HCT116 (cell line): Measurements from ENCODE around the gene EPHA2. TPM values are rescaled to one million over a fixed set of nuclear protein-coding genes. Genes with fewer than 3 reads are reported as not detected.

Experiments used
- ATAC-seq: fragments of 200-7000 bp; cut with Tn5 transposase; 2 replicates; pipeline ENCODE4 v1.9.1; 2020; ENCODE audit warnings: mild to moderate bottlenecking, moderate library complexity
- BruUV-seq: library from RNA; stranded (reverse); fragments of 400-500 nt; replicated peaks from 2 replicates; lab custom pipeline; 2021; lab: Mats Ljungman, UMichigan
- CTCF ChIA-PET: fragments of 300-600 bp; sonication (Branson Sonifier 250); formaldehyde crosslinking; loops from one replicate; lab custom pipeline; 2021; ENCODE audit warnings: antibody characterized with exemption; lab: Charles Lee
- POLR2A ChIA-PET: fragments of 300-600, 350-600 bp; sonication (Branson Sonifier 250); formaldehyde crosslinking; loops from one replicate; lab custom pipeline; 2021; ENCODE audit warnings: antibody characterized with exemption; lab: Charles Lee
- RAD21 ChIA-PET, 2 experiments: fragments of 300-600 bp; sonication (Branson Sonifier 250); formaldehyde crosslinking; loops; one replicate each; lab custom pipeline; 2023; ENCODE audit warnings: low total read pairs in 2 of 2; ENCODE audit not compliant: uncharacterized antibody in 2 of 2, unreplicated experiment in 2 of 2, low non-redundant PET in 1 of 2; lab: Charles Lee
- DNase-seq: peaks from one replicate; pipeline ENCODE4 v3.0.0-alpha.2; 2010; ENCODE audit warnings: low read depth, low spot score
- H2AFZ ChIP-seq: fragments of 200-600 bp; shearing (Covaris generic), sonication (generic); 2 replicates; pipeline ENCODE4 v1.6.1; 2017; ENCODE audit warnings: low read depth, mixed run types, mixed read lengths, antibody characterized with exemption, low read length; ENCODE audit not compliant: poor library complexity, severe bottlenecking
- H3K27ac ChIP-seq: 2 replicates; pipeline ENCODE4 v1.5.1; 2012; ENCODE audit warnings: low read depth, low read length
- H3K27me3 ChIP-seq: fragments of 200-600 bp; sonication (generic); 2 replicates; pipeline ENCODE4 v1.6.1; 2016; ENCODE audit warnings: mixed run types, low read length, mixed read lengths; ENCODE audit not compliant: insufficient read depth
- H3K36me3 ChIP-seq, 2 experiments: fragments of 200-500 bp in 1 of 2; fragments of 200-600 bp in 1 of 2; sonication (Bioruptor generic) in 1 of 2; sonication (generic) in 1 of 2; 2 replicates each; pipeline versions ENCODE4 v1.5.1 to v1.6.1; 2014 to 2016; ENCODE audit warnings: low read length in 2 of 2, inconsistent platforms in 1 of 2, mixed read lengths in 1 of 2, mixed run types in 1 of 2; ENCODE audit not compliant: insufficient read depth in 2 of 2, control insufficient read depth in 1 of 2
- H3K4me1 ChIP-seq, 2 experiments: fragments of 200-600 bp in 1 of 2; sonication (generic) in 1 of 2; 2 replicates each; pipeline versions ENCODE4 v1.5.1 to v1.6.1; 2012 to 2017; ENCODE audit warnings: low read length in 2 of 2, inconsistent platforms in 1 of 2, mild to moderate bottlenecking in 1 of 2, mixed read lengths in 1 of 2, mixed run types in 1 of 2, moderate library complexity in 1 of 2; ENCODE audit not compliant: insufficient read depth in 2 of 2, control insufficient read depth in 1 of 2
- H3K4me2 ChIP-seq: fragments of 200-600 bp; sonication (generic); 2 replicates; pipeline ENCODE4 v1.6.1; 2017; ENCODE audit warnings: mixed run types, low read length, mixed read lengths
- H3K4me3 ChIP-seq, 2 experiments: fragments of 200-600 bp in 1 of 2; sonication (generic) in 1 of 2; replicated peaks in 1 of 2; 2 replicates each; pipeline ENCODE4 v1.5.1; 2011 to 2016; ENCODE audit warnings: low read length in 2 of 2, control low read depth in 1 of 2, low read depth in 1 of 2, mild to moderate bottlenecking in 1 of 2, mixed read lengths in 1 of 2, mixed run types in 1 of 2
- H3K79me2 ChIP-seq: fragments of 200-600 bp; sonication (generic); 2 replicates; pipeline ENCODE4 v1.6.1; 2017; ENCODE audit warnings: mild to moderate bottlenecking, mixed run types, low read length, moderate library complexity, mixed read lengths; ENCODE audit not compliant: insufficient read depth
- H3K9ac ChIP-seq: fragments of 200-600 bp; sonication (generic); 2 replicates; pipeline ENCODE4 v1.6.1; 2016; ENCODE audit warnings: low read length, mixed read lengths
- H3K9me2 ChIP-seq: fragments of 200-600 bp; sonication (generic), shearing (Covaris generic); 2 replicates; pipeline ENCODE4 v1.6.1; 2017; ENCODE audit warnings: mixed run types, mild to moderate bottlenecking, moderate library complexity; ENCODE audit not compliant: insufficient read depth
- H3K9me3 ChIP-seq, 2 experiments: fragments of 200-500 bp in 1 of 2; fragments of 200-600 bp in 1 of 2; sonication (Bioruptor generic) in 1 of 2; sonication (generic) in 1 of 2; 2 replicates each; pipeline ENCODE4 v1.6.1; 2014 to 2017; ENCODE audit warnings: low read length in 2 of 2, mixed read lengths in 2 of 2, inconsistent platforms in 1 of 2, low read depth in 1 of 2, mild to moderate bottlenecking in 1 of 2, mixed run types in 1 of 2, moderate library complexity in 1 of 2; ENCODE audit not compliant: control insufficient read depth in 1 of 2, insufficient read depth in 1 of 2
- H4K20me1 ChIP-seq: fragments of 200-600 bp; sonication (generic), shearing (Covaris generic); 2 replicates; pipeline ENCODE4 v1.6.1; 2017; ENCODE audit warnings: mixed run types, mild to moderate bottlenecking, moderate library complexity; ENCODE audit not compliant: insufficient read depth
- CBX3 ChIP-seq: IDR thresholded peaks from 2 replicates; pipeline ENCODE4 v1.6.1; 2012; ENCODE audit warnings: low read depth
- EZH2 ChIP-seq: fragments of 200-600 bp; sonication (generic); IDR thresholded peaks from 2 replicates; pipeline ENCODE4 v1.6.1; 2017; ENCODE audit warnings: antibody characterized with exemption, mixed run types
- SRF ChIP-seq: IDR thresholded peaks from 2 replicates; pipeline ENCODE4 v1.6.1; 2012; ENCODE audit warnings: low read depth
- ZBTB33 ChIP-seq: IDR thresholded peaks from 2 replicates; pipeline ENCODE4 v1.6.1; 2011; ENCODE audit warnings: mild to moderate bottlenecking, low read length, moderate library complexity; ENCODE audit not compliant: insufficient replicate concordance; ENCODE audit errors: extremely low read depth
- intact Hi-C: fragments of 100-400 bp; cut with micrococcal nuclease; formaldehyde crosslinking; loops from 2 replicates; pipeline ENCODE4 v1.10.0; 2022
- total RNA-seq: library from RNA; stranded (reverse); gene quantifications from one replicate; pipeline ENCODE4 v1.2.1, GENCODE V29; 2021; ENCODE audit not compliant: unreplicated experiment

The EPHA2 gene
- total RNA-seq, 1 experiment from 2014 or later: 164 TPM

- no peak overlapping the region for H3K9ac ChIP-seq
- H3K79me2 ChIP-seq: no peaks in the 10 kb centered on the region
- H4K20me1 ChIP-seq: no peaks in the 10 kb centered on the region
- H3K36me3 ChIP-seq: no peaks in the 10 kb centered on the region
- H3K27ac ChIP-seq: no peak overlapping the region
- CTCF ChIA-PET: interaction anchor here (1.1 to 7.9 kb wide), 7 partner anchors 10 to 161 kb away, joined by 3 to 222 read pairs (median 11); partner anchors contain the start of genes EPHA2 and FAM131C
- no peak overlapping the region for H3K4me3 ChIP-seq
- ATAC-seq: no peak
- TF ChIP-seq SRF: no peak
- TF ChIP-seq ZBTB33: no peak
- no peak for TF ChIP-seq CBX3
- TF ChIP-seq EZH2: no peak
- H3K4me1 ChIP-seq: peaks cover 5 to 26% of the 10 kb centered on the region in 2 experiments
- RAD21 ChIA-PET: interaction anchor here in 1 of 2 experiments (1.0 to 1.6 kb wide), 2 partner anchors 105 to 124 kb away, joined by 3 to 5 read pairs; no protein-coding TSS in a partner anchor
- H3K27me3 ChIP-seq: no peaks in the 10 kb centered on the region
- POLR2A ChIA-PET: interaction anchor here (1.3 to 1.7 kb wide), 3 partner anchors 60 to 123 kb away, joined by 5 to 7 read pairs (median 6); no protein-coding TSS in a partner anchor
- H2AFZ ChIP-seq: no peak overlapping the region
- no peaks in the 10 kb centered on the region for H3K9me2 ChIP-seq
- H3K9me3 ChIP-seq: no peaks in the 10 kb centered on the region
- H3K4me2 ChIP-seq: no peak overlapping the region
- no peak for DNase-seq
- BruUV-seq: no TSS peak
- intact Hi-C loops: no loop called here
Observed at GRCh38 chr1:16083486-16083885, 72.4 kb downstream of the EPHA2 start.
